HepG2 (cell line): ENCODE data around the gene WBP1. TPM values are rescaled to one million over a fixed set of nuclear protein-coding genes. Genes with fewer than 3 reads are reported as not detected.

Experiments
- ATF4 ChIP-seq, 2 experiments: fragments of 450-650 bp in 1 of 2; sonication (generic) in 1 of 2; formaldehyde crosslinking; IDR thresholded peaks; 2 replicates each; pipeline versions ENCODE4 v1.5.0 to v1.8.0; 2020 to 2022; ENCODE audit warnings: mild to moderate bottlenecking in 1 of 2, missing genetic modification reagents in 1 of 2
- DNMT1 ChIP-seq: sonication (generic); formaldehyde crosslinking; IDR thresholded peaks from 2 replicates; pipeline ENCODE4 v1.5.1; 2020; ENCODE audit warnings: mild to moderate bottlenecking, missing genetic modification reagents
- E2F2 ChIP-seq: sonication (generic); formaldehyde crosslinking; IDR thresholded peaks from 2 replicates; pipeline ENCODE4 v1.4.0; 2020; ENCODE audit warnings: missing genetic modification reagents, borderline replicate concordance
- HMG20A ChIP-seq: IDR thresholded peaks from 2 replicates; pipeline ENCODE4 v1.6.1; 2016; ENCODE audit warnings: borderline replicate concordance
- KDM5A ChIP-seq: fragments of 200-600 bp; sonication (generic); IDR thresholded peaks from 2 replicates; pipeline ENCODE4 v1.7.0; 2018; ENCODE audit warnings: antibody characterized with exemption, mild to moderate bottlenecking, low read length, borderline replicate concordance
- KDM6A ChIP-seq: IDR thresholded peaks from 2 replicates; pipeline ENCODE4 v1.6.1; 2016; ENCODE audit warnings: low read depth
- KLF13 ChIP-seq: sonication (generic); formaldehyde crosslinking; IDR thresholded peaks from 2 replicates; pipeline ENCODE4 v1.4.0; 2020; ENCODE audit warnings: mild to moderate bottlenecking, missing genetic modification reagents
- MBNL3 ChIP-seq: fragments of 250-450 bp; sonication (Bioruptor Pico); conservative IDR thresholded peaks from 2 replicates; pipeline ENCODE4 v1.8.0; 2022; ENCODE audit warnings: mild to moderate bottlenecking, inconsistent platforms
- MTF2 ChIP-seq: sonication (generic); formaldehyde crosslinking; IDR thresholded peaks from 2 replicates; pipeline ENCODE4 v1.5.0; 2020; ENCODE audit warnings: missing genetic modification reagents, borderline replicate concordance
- PCBP1 ChIP-seq: fragments of 200-400 bp; formaldehyde crosslinking; IDR thresholded peaks from 2 replicates; pipeline ENCODE4 v1.6.1; 2017; ENCODE audit warnings: mild to moderate bottlenecking, low read depth, low read length, borderline replicate concordance
- RNF2 ChIP-seq: fragments of 450-650 bp; conservative IDR thresholded peaks from 2 replicates; pipeline ENCODE4 v1.6.1; 2016; ENCODE audit warnings: low read depth
- SIX1 ChIP-seq: sonication (generic); formaldehyde crosslinking; IDR thresholded peaks from 2 replicates; pipeline ENCODE4 v1.4.0; 2020; ENCODE audit warnings: missing genetic modification reagents, borderline replicate concordance
- SKI ChIP-seq: fragments of 450-650 bp; IDR thresholded peaks from one replicate; pipeline ENCODE4 v1.6.1; 2018; ENCODE audit warnings: mild to moderate bottlenecking; ENCODE audit not compliant: partially characterized antibody
- ZFAT ChIP-seq: sonication (generic); formaldehyde crosslinking; conservative IDR thresholded peaks from 2 replicates; pipeline ENCODE4 v1.8.1; 2023; ENCODE audit warnings: missing genetic modification reagents, inconsistent platforms
- ZFP36 ChIP-seq: fragments of 150-350 bp; IDR thresholded peaks from 2 replicates; pipeline ENCODE4 v1.6.1; 2018; ENCODE audit warnings: borderline replicate concordance, low read length, low read depth; ENCODE audit not compliant: partially characterized antibody
- ZNF235 ChIP-seq: sonication (generic); formaldehyde crosslinking; IDR thresholded peaks from 2 replicates; pipeline ENCODE4 v1.8.1; 2023; ENCODE audit warnings: mild to moderate bottlenecking, missing genetic modification reagents, borderline replicate concordance
- ZNF746 ChIP-seq: sonication (generic); formaldehyde crosslinking; IDR thresholded peaks from 2 replicates; pipeline ENCODE4 v1.8.0; 2022; ENCODE audit warnings: mild to moderate bottlenecking, missing genetic modification reagents
- polyA plus RNA-seq, 8 experiments: library from polyadenylated mRNA; depleted of rRNA in 3 of 8; stranded (reverse) in 7 of 8; unstranded in 1 of 8; fragments of >200 nt; fragmentation: Illumina TruSeq in 4 of 8; extraction: Trizol in 4 of 8; gene quantifications; 2 replicates each; pipeline versions ENCODE4 v1.2.1 to v1.2.3, GENCODE V29; 2011 to 2016; ENCODE audit warnings: low read depth in 4 of 8, missing spikeins in 1 of 8, mixed read lengths in 1 of 8; ENCODE audit not compliant: insufficient read depth in 1 of 8
- total RNA-seq, 5 experiments: library from RNA; depleted of rRNA; stranded (reverse); fragments of >200 nt; fragmentation: Illumina TruSeq; extraction: Trizol; gene quantifications; 2 replicates each; pipeline ENCODE4 v1.2.3, GENCODE V29; 2016; ENCODE audit warnings: low read depth in 1 of 5
- TF ChIP-seq, protein P1 (sequence below): sonication (generic); formaldehyde crosslinking; IDR thresholded peaks from 2 replicates; pipeline ENCODE4 v1.4.0; 2020; ENCODE audit warnings: missing genetic modification reagents
- TF ChIP-seq, protein P2 (sequence below): sonication (generic); formaldehyde crosslinking; IDR thresholded peaks from 2 replicates; pipeline ENCODE4 v1.5.0; 2020; ENCODE audit warnings: mild to moderate bottlenecking, missing genetic modification reagents, borderline replicate concordance

Gene WBP1
- total and polyA plus RNA-seq, 2 of the 13 experiments (the other 11 are each of a cell fraction or from before 2014, with no cell fraction given), result 38.8 to 85.7 TPM

DNA sequence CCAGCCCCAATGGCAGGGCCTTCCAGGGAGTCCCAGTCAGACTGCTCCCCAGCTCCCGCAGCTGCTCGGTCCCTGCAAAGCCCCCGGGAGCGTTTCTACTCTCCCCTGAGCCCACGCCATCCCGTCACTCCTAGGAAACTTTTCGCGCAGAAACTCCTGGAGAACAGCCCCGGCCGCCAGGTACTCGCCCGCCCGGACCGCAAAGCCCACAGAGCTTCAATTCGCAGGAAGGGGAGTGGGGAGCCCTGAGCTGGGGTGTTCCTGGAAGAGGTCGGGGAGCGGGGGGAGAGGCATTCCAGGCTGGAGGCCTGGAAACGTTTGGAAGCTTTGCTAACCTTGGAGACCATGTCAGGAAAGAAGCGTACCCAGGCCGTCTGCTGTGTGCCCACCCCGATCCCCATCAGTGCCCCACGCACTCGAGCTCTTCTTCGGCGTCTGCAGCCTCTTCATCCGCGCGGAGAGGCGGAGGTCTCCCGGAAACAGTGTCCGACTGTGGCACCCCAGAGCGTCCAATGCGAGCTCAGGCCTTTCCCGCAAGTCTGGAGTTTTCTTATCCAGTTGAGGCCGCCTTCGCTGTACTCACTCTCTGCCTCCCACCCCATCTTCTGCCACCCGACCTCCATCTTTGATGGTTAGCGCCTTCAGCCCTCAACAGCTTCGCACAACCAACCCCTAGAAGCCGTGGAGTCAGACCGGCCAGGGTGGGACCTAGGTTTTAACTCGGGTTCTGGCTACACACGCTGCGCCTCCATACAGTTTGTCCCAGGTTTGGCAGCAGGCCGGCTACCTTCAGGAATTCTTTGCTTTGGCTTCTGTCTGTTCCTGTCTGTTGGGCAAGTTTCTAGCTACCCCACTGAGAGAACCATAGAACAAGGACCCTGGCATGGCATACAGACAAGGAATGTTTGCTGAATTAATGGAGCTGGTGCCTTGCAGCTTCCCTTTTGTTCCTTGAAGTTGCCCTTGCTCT lies 45.6 kb downstream of the WBP1 start (continued):
- no peak for TF ChIP-seq ZNF746 (CRISPR knock-in tag)
- TF ChIP-seq, protein P1, sequence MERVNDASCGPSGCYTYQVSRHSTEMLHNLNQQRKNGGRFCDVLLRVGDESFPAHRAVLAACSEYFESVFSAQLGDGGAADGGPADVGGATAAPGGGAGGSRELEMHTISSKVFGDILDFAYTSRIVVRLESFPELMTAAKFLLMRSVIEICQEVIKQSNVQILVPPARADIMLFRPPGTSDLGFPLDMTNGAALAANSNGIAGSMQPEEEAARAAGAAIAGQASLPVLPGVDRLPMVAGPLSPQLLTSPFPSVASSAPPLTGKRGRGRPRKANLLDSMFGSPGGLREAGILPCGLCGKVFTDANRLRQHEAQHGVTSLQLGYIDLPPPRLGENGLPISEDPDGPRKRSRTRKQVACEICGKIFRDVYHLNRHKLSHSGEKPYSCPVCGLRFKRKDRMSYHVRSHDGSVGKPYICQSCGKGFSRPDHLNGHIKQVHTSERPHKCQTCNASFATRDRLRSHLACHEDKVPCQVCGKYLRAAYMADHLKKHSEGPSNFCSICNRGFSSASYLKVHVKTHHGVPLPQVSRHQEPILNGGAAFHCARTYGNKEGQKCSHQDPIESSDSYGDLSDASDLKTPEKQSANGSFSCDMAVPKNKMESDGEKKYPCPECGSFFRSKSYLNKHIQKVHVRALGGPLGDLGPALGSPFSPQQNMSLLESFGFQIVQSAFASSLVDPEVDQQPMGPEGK (CRISPR knock-in tag), result 0 out of 2 replicates have a peak, but pooled peaks have one; percentile 17
- no peak for TF ChIP-seq KDM5A
- no peak for TF ChIP-seq HMG20A (CRISPR knock-in tag)
- no peak for TF ChIP-seq MTF2
- TF ChIP-seq, protein P2, sequence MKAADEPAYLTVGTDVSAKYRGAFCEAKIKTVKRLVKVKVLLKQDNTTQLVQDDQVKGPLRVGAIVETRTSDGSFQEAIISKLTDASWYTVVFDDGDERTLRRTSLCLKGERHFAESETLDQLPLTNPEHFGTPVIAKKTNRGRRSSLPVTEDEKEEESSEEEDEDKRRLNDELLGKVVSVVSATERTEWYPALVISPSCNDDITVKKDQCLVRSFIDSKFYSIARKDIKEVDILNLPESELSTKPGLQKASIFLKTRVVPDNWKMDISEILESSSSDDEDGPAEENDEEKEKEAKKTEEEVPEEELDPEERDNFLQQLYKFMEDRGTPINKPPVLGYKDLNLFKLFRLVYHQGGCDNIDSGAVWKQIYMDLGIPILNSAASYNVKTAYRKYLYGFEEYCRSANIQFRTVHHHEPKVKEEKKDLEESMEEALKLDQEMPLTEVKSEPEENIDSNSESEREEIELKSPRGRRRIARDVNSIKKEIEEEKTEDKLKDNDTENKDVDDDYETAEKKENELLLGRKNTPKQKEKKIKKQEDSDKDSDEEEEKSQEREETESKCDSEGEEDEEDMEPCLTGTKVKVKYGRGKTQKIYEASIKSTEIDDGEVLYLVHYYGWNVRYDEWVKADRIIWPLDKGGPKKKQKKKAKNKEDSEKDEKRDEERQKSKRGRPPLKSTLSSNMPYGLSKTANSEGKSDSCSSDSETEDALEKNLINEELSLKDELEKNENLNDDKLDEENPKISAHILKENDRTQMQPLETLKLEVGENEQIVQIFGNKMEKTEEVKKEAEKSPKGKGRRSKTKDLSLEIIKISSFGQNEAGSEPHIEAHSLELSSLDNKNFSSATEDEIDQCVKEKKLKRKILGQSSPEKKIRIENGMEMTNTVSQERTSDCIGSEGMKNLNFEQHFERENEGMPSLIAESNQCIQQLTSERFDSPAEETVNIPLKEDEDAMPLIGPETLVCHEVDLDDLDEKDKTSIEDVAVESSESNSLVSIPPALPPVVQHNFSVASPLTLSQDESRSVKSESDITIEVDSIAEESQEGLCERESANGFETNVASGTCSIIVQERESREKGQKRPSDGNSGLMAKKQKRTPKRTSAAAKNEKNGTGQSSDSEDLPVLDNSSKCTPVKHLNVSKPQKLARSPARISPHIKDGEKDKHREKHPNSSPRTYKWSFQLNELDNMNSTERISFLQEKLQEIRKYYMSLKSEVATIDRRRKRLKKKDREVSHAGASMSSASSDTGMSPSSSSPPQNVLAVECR, result no peak
- TF ChIP-seq PCBP1, result peak; percentile 58; the same call in 1 of the 2 replicates
- no peak for TF ChIP-seq ATF4 (CRISPR knock-in tag; IDR thresholded peaks at IDR 0.05)
- no peak for TF ChIP-seq SIX1 (CRISPR knock-in tag)
- no peak for TF ChIP-seq SKI
- no peak for TF ChIP-seq KLF13
- no peak for TF ChIP-seq ZFP36
- TF ChIP-seq E2F2 (CRISPR knock-in tag), result no peak
- TF ChIP-seq ZFAT (CRISPR knock-in tag), result peak; percentile 27; the same call in 1 of the 2 replicates
- TF ChIP-seq RNF2, result no peak
- TF ChIP-seq KDM6A (CRISPR knock-in tag), result no peak
- no peak for TF ChIP-seq DNMT1 (CRISPR knock-in tag)
- TF ChIP-seq MBNL3, result no peak
- no peak; the same call in 1 of the 2 replicates for TF ChIP-seq ZNF235 (CRISPR knock-in tag)
